Gastrocnemius medialis (tissue), 4 donors: ENCODE data around the gene LAPTM4A. TPM values are rescaled to one million over a fixed set of nuclear protein-coding genes. Genes with fewer than 3 reads are reported as not detected.

ENCODE experiments used
- ATAC-seq, 2 donors: fragments of 150-250 bp; one replicate each; pipeline ENCODE4 v1.9.1; 2016
- DNase-seq, 2 donors: peaks; one replicate each; pipeline ENCODE4 v3.0.0-alpha.2; 2019
- H3K27ac ChIP-seq, 4 donors: fragments of 200-600 bp; sonication (generic); 1 replicate in 1 of 4; 2 replicates in 3 of 4; pipeline ENCODE4 v1.5.1; 2016 to 2018; ENCODE audit warnings: mild to moderate bottlenecking in 2 of 4, moderate library complexity in 1 of 4
- H3K27me3 ChIP-seq, 3 donors: fragments of 200-600 bp; sonication (generic) in 2 of 3; 1 replicate in 1 of 3; 2 replicates in 2 of 3; pipeline versions ENCODE4 v1.5.1 to v1.6.0; 2016 to 2019; ENCODE audit warnings: mild to moderate bottlenecking in 1 of 3, moderate library complexity in 1 of 3
- H3K36me3 ChIP-seq, 2 donors: fragments of 200-600 bp; sonication (generic) in 1 of 2; one replicate each; pipeline ENCODE4 v1.5.1; 2017 to 2018
- H3K4me1 ChIP-seq, 2 donors: fragments of 200-600 bp; sonication (generic) in 1 of 2; one replicate each; pipeline ENCODE4 v1.5.1; 2016 to 2017; ENCODE audit warnings: mild to moderate bottlenecking in 2 of 2
- H3K4me3 ChIP-seq, 4 donors: fragments of 200-600 bp; sonication (generic) in 3 of 4; 1 replicate in 1 of 4; 2 replicates in 3 of 4; pipeline ENCODE4 v1.5.1; 2016 to 2019; ENCODE audit warnings: mild to moderate bottlenecking in 2 of 4
- H3K9me3 ChIP-seq, 3 donors: fragments of 200-600 bp; sonication (generic) in 2 of 3; 1 replicate in 1 of 3; 2 replicates in 2 of 3; pipeline ENCODE4 v1.5.1; 2016 to 2019
- CTCF ChIP-seq, 5 experiments: fragments of 450-650 bp in 3 of 5; fragments of 200-600 bp in 2 of 5; sonication (generic) in 2 of 5; IDR thresholded peaks in 4 of 5; conservative IDR thresholded peaks in 1 of 5; 1 replicate in 4 of 5; 2 replicates in 1 of 5; pipeline ENCODE4 v1.5.1; 2016 to 2019; ENCODE audit warnings: antibody characterized with exemption in 5 of 5, mild to moderate bottlenecking in 3 of 5, moderate library complexity in 3 of 5
- POLR2A ChIP-seq, 2 donors: fragments of 450-650 bp; IDR thresholded peaks; one replicate each; pipeline ENCODE4 v1.6.1; 2017; ENCODE audit warnings: antibody characterized with exemption in 2 of 2, mild to moderate bottlenecking in 2 of 2, moderate library complexity in 2 of 2
- in situ Hi-C, 4 donors: fragments of 200-750 bp; cut with MboI; loops; one replicate each; pipeline versions ENCODE4 v1.15.0 to v1.8.0; 2017; ENCODE audit warnings: low sequenced_read_pairs in 4 of 4
- intact Hi-C: fragments of 100-400 bp; cut with DNase I; formaldehyde crosslinking; loops from one replicate; pipeline ENCODE4 v1.15.1; 2023; ENCODE audit warnings: low total_unique reads
- total RNA-seq, 4 donors: library from RNA; depleted of rRNA; stranded (reverse); fragments of >200 nt; gene quantifications; one replicate each; pipeline versions ENCODE4 v1.1.0 to v1.2.3, GENCODE V29; 2016

The LAPTM4A gene
- total RNA-seq, 4 donors from 2014 or later: 53.8 to 62.3 (median 57.4) TPM

GRCh38 chr2:20044778-20045177 is 6.7 kb downstream of the LAPTM4A start:
- H3K4me3 ChIP-seq: no peak overlapping the region
- no peaks in the 10 kb centered on the region for H3K9me3 ChIP-seq
- H3K36me3 ChIP-seq: peaks cover 0 to 10% of the 10 kb centered on the region in 2 donors
- in situ Hi-C loops: no loop called here
- no peak overlapping the region for H3K27ac ChIP-seq
- no peak for ATAC-seq
- peaks cover 30 to 53% of the 10 kb centered on the region in 2 donors for H3K4me1 ChIP-seq
- no peaks in the 10 kb centered on the region for H3K27me3 ChIP-seq
- intact Hi-C loops: no loop called here
- no peak for DNase-seq
- TF ChIP-seq POLR2A (IDR thresholded peaks at IDR 0.05): no peak

GRCh38 chr2:20042531-20042930 is 8.9 kb downstream of the LAPTM4A start:
- no peak for TF ChIP-seq POLR2A (IDR thresholded peaks at IDR 0.05)
- TF ChIP-seq CTCF (IDR thresholded peaks at IDR 0.05 in 4 of 5, conservative IDR thresholded peaks at IDR 0.05 in 1 of 5): no peak
- intact Hi-C loops: no loop called here
- DNase-seq: no peak
- ATAC-seq: no peak
- Histone ChIP-seq H3K4me3 (no peak overlapping the region), H3K27me3 (no peaks in the 10 kb centered on the region), H3K27ac (peak overlapping the region in 1 of 4 donors; percentile 2), H3K9me3 (no peaks in the 10 kb centered on the region), H3K36me3 (peaks cover 0 to 31% of the 10 kb centered on the region in 2 donors), H3K4me1 (peaks cover 14 to 32% of the 10 kb centered on the region in 2 donors)
- in situ Hi-C loops: no loop called here

GRCh38 chr2:20040489-20041172 is 10.8 kb downstream of the LAPTM4A start:
- peaks cover 14 to 26% of the 10 kb centered on the region in 2 donors for H3K4me1 ChIP-seq
- TF ChIP-seq POLR2A (IDR thresholded peaks at IDR 0.05): no peak
- no peak for TF ChIP-seq CTCF (IDR thresholded peaks at IDR 0.05 in 4 of 5, conservative IDR thresholded peaks at IDR 0.05 in 1 of 5)
- H3K27me3 ChIP-seq: no peaks in the 10 kb centered on the region
- H3K36me3 ChIP-seq: peaks cover 0 to 47% of the 10 kb centered on the region in 2 donors
- no peak overlapping the region for H3K4me3 ChIP-seq
- intact Hi-C loops: no loop called here
- ATAC-seq: no peak
- H3K9me3 ChIP-seq: no peaks in the 10 kb centered on the region
- no peak overlapping the region for H3K27ac ChIP-seq
- no peak for DNase-seq
- in situ Hi-C loops: no loop called here

- Histone ChIP-seq H3K4me3 (no peak overlapping the region), H3K27me3 (no peaks in the 10 kb centered on the region), H3K27ac (no peak overlapping the region), H3K4me1 (peaks cover 0 to 6% of the 10 kb centered on the region in 2 donors), H3K36me3 (peaks cover 3 to 71% of the 10 kb centered on the region in 2 donors), H3K9me3 (no peaks in the 10 kb centered on the region)
- in situ Hi-C loops: no loop called here
- no peak for ATAC-seq
- intact Hi-C loops: no loop called here
- TF ChIP-seq CTCF (IDR thresholded peaks at IDR 0.05 in 4 of 5, conservative IDR thresholded peaks at IDR 0.05 in 1 of 5) (no peak), POLR2A (IDR thresholded peaks at IDR 0.05) (no peak)
- no peak for DNase-seq
Measured at GRCh38 chr2:20037660-20038059, 13.8 kb downstream of the LAPTM4A start.

- intact Hi-C loops (no loop called here), in situ Hi-C loops (no loop called here)
- Histone ChIP-seq H3K27me3 (no peaks in the 10 kb centered on the region), H3K4me3 (no peak overlapping the region), H3K4me1 (no peaks in the 10 kb centered on the region), H3K9me3 (no peaks in the 10 kb centered on the region), H3K36me3 (peaks cover 3 to 87% of the 10 kb centered on the region in 2 donors), H3K27ac (no peak overlapping the region)
- DNase-seq: no peak
- no peak for TF ChIP-seq CTCF (IDR thresholded peaks at IDR 0.05 in 4 of 5, conservative IDR thresholded peaks at IDR 0.05 in 1 of 5)
- no peak for TF ChIP-seq POLR2A (IDR thresholded peaks at IDR 0.05)
- ATAC-seq: no peak
Measured at GRCh38 chr2:20035955-20036666, 15.3 kb downstream of the LAPTM4A start.
